Kidney (tissue), 14 donors: ENCODE measurements around the gene AATK. TPM values are rescaled to one million over a fixed set of nuclear protein-coding genes. Genes with fewer than 3 reads are reported as not detected.

Experiments used
- DNase-seq, 5 donors: peaks; one replicate each; pipeline ENCODE4 v3.0.0-alpha.2; 2013 to 2020
- FAIRE-seq: peaks from 2 replicates; lab custom pipeline; 2012; peaks lifted over from hg19 to GRCh38; lab: Jason Lieb, UNC
- H3K27ac ChIP-seq, 2 donors: one replicate each; pipeline ENCODE4 v1.7.0; 2013; ENCODE audit warnings: low read depth in 2 of 2, low read length in 2 of 2, inconsistent platforms in 1 of 2
- H3K27me3 ChIP-seq: one replicate; pipeline ENCODE4 v1.7.1; 2013; ENCODE audit warnings: low read length, inconsistent platforms; ENCODE audit not compliant: control insufficient read depth, insufficient read depth
- H3K36me3 ChIP-seq, 3 donors: one replicate each; pipeline versions ENCODE4 v1.7.0 to v1.7.1; 2013; ENCODE audit warnings: low read length in 3 of 3, control low read depth in 1 of 3, inconsistent platforms in 1 of 3; ENCODE audit not compliant: insufficient read depth in 3 of 3, control insufficient read depth in 2 of 3
- H3K4me1 ChIP-seq, 3 donors: one replicate each; pipeline versions ENCODE4 v1.7.0 to v1.7.1; 2013; ENCODE audit warnings: low read length in 3 of 3, inconsistent platforms in 1 of 3, low read depth in 1 of 3; ENCODE audit not compliant: control insufficient read depth in 2 of 3, insufficient read depth in 2 of 3
- H3K4me3 ChIP-seq, 3 donors: one replicate each; pipeline versions ENCODE4 v1.7.0 to v1.8.1; 2013; ENCODE audit warnings: low read length in 3 of 3, control low read depth in 1 of 3, inconsistent platforms in 1 of 3
- H3K9ac ChIP-seq, 3 donors: one replicate each; pipeline versions ENCODE4 v1.7.0 to v1.7.1; 2013; ENCODE audit warnings: low read length in 3 of 3, control low read depth in 1 of 3, inconsistent platforms in 1 of 3
- H3K9me3 ChIP-seq, 3 donors: one replicate each; pipeline versions ENCODE4 v1.7.0 to v1.7.1; 2013; ENCODE audit warnings: low read length in 3 of 3, control low read depth in 1 of 3, inconsistent platforms in 1 of 3; ENCODE audit not compliant: control insufficient read depth in 2 of 3, insufficient read depth in 1 of 3
- CTCF ChIP-seq: IDR thresholded peaks from 3 replicates; pipeline ENCODE4 v1.5.1; 2012; ENCODE audit warnings: mild to moderate bottlenecking, moderate library complexity, borderline replicate concordance; ENCODE audit not compliant: insufficient read depth; ENCODE audit errors: extremely low read depth
- intact Hi-C: fragments of 100-400 bp; cut with DNase I; formaldehyde crosslinking; loops from one replicate; pipeline ENCODE4 v1.11.1; 2022
- polyA plus RNA-seq: library from polyadenylated mRNA; stranded (reverse); fragments of 350-450 nt; fragmentation: Illumina TruSeq; extraction: RNeasy Lipid Tissue Mini Kit (QIAGEN cat#74804); gene quantifications from one replicate; pipeline ENCODE4 v1.2.3, GENCODE V29; 2014; ENCODE audit warnings: low read depth, low replicate concordance; ENCODE audit not compliant: insufficient read depth
- total RNA-seq: library from RNA; stranded (reverse); fragmentation: NEBNext Ultra II Directional; extraction: Animal tissue kit (Norgen Biotek cat#: 25700); gene quantifications from one replicate; pipeline ENCODE4 v1.2.1, GENCODE V29; 2021
- donor health status: control.
- donor health status: control.
- donor health status: control.
- donor health status: control.
- donor health status: control.
- donor health status: DM: yes; HTN: yes; CAD: no.
- donor health status: Normal renal cell carcinoma (clear cell type).

AATK gene
- total and polyA plus RNA-seq, 2 donors from 2014 or later = 0.65 to 4.2 TPM

GRCh38 chr17:81167194-81167524 lies 1.1 kb upstream of the AATK start:
- FAIRE-seq = no peak
- no peak for DNase-seq

DNA sequence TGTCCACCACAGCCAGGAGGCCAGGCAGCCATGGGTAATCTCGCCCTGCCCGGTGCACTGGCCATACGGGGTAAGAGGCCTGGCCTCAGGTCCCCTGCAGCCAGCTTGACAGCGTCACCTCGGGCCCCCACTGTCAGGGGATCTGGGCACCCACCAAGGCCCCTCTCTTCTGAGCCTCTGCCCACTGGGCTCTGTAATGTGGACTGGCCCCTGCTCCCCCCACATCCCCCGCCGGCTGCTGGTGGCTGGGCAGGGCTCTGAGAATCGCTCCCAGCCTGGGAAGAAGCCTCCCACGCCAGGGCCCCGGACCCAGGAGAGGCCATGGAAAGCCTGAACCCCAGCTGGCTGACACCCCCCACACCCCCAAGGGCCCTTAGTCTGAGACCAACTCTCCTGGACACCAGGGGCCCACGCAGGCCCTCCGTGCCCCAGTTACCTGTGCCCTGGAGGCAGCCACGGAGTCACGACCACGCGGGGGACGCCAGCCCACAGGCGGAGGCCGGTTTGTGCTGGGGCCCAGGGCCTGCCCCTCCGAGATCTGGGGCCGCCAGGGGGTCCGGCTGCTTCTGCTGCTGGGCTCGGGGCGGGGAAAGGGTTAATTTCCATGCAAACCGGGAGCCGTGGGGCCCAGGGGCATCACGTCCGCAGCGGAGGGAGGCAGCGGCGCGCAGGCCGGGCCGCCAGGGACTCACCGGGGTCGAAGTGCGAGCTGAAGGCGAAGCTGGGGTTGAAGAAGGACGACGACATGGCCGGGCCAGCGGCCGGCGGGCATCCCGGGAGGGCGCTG lies 582 bp downstream of the AATK start, which contains the start of gene PVALEF:
Gene PVALEF (plus strand): TSS at position 262 of the 787 bp plus-strand sequence. CDS start 15,720 bp downstream, outside the sequence.
- H3K27ac ChIP-seq = no peak within 1 kb of the TSS
- no peaks in the 10 kb centered on the region for H3K9me3 ChIP-seq
- no peaks in the 10 kb centered on the region for H3K36me3 ChIP-seq
- no peaks in the 10 kb centered on the region for H3K4me1 ChIP-seq
- intact Hi-C loops = no loop called here
- DNase-seq = peak; percentile 56 to 82 (median 68)
- no peak for FAIRE-seq
- TF ChIP-seq CTCF = no peak
- H3K4me3 ChIP-seq = no peak within 1 kb of the TSS
- no peaks in the 10 kb centered on the region for H3K27me3 ChIP-seq
- peak within 1 kb of the TSS in 1 of 3 donors; percentile 19 for H3K9ac ChIP-seq

More at GRCh38 chr17:81167194-81167524, 1.1 kb upstream of the AATK start:
- TF ChIP-seq CTCF = no peak
- Histone ChIP-seq H3K9me3 (no peaks in the 10 kb centered on the region), H3K36me3 (no peaks in the 10 kb centered on the region), H3K4me1 (no peaks in the 10 kb centered on the region), H3K27ac (no peak overlapping the region), H3K9ac (no peak overlapping the region), H3K27me3 (no peaks in the 10 kb centered on the region), H3K4me3 (no peak overlapping the region)
- intact Hi-C loops = no loop called here

DNA sequence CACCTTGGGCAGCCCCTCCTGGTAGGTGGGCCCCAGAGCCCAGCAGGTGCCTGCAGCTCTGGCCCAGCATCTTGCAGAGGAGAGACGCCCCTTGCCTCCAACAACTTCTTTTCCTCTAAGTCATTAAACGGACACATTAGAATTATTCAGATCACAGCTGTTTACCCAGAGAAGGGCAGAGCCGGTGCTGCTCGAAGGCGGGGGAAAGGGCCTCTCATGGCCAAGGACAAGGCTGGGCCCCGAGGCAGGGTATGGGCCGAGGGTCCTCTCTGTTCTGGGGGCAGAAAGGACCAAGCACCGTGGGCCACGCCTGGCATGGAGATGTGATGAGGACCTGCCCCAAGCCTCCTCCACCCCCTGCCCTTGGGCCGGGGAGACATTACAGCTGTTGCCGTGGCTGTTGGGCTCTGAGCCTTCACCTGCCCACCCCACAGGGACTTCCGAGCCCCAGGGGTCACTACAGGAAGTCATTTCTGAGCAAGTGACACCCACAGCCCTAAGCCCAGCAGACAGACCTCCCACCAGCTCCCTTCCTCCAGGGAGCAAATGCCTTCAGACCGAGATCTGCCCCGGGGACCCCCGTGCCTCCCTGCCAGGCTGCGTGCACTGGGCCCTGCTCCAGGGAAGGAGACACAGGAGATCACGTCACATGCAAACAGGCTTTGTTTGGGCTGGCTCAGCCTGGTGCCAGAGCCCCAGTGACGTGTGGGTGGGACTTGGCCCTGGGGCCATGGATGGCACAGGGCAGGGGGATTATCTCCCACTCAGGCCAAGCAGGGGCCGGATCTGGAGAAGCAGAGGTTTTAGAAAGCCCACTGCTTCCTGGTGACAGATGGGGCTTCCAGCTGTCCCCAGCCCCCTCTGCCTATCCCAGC lies 1.4 kb downstream of the AATK start:
- Histone ChIP-seq H3K4me3 (no peak overlapping the region), H3K9ac (no peak overlapping the region)
- DNase-seq = peak in 1 of 5 donors; percentile 23

More for the DNA sequence above, 1.4 kb downstream of the AATK start:
- no peaks in the 10 kb centered on the region for H3K36me3 ChIP-seq
- no peaks in the 10 kb centered on the region for H3K27me3 ChIP-seq
- no peak for FAIRE-seq
- TF ChIP-seq CTCF = no peak
- H3K27ac ChIP-seq = no peak overlapping the region
- H3K4me1 ChIP-seq = no peaks in the 10 kb centered on the region
- intact Hi-C loops = no loop called here
- no peaks in the 10 kb centered on the region for H3K9me3 ChIP-seq
